Uterus (tissue), 2 donors: ENCODE data around the gene MAD1L1.

Experiments used
- CTCF ChIP-seq, 4 experiments: fragments of 200-600 bp in 2 of 4; fragments of 450-650 bp in 2 of 4; sonication (generic) in 2 of 4; IDR thresholded peaks; one replicate each; pipeline ENCODE4 v1.5.1; 2016 to 2019; ENCODE audit warnings: antibody characterized with exemption in 4 of 4, mild to moderate bottlenecking in 2 of 4, moderate library complexity in 1 of 4
- POLR2A ChIP-seq, 2 donors: fragments of 450-650 bp; IDR thresholded peaks; one replicate each; pipeline ENCODE4 v1.6.1; 2016; ENCODE audit warnings: antibody characterized with exemption in 2 of 2, mild to moderate bottlenecking in 1 of 2, moderate library complexity in 1 of 2

GRCh38 chr7:1946025-1946772 is 286.5 kb downstream of the MAD1L1 start:
- TF ChIP-seq CTCF (IDR thresholded peaks at IDR 0.05) = no peak
- TF ChIP-seq POLR2A (IDR thresholded peaks at IDR 0.05) = no peak
